HEK293 (cell line): ENCODE data around the gene ZNF536.

Experiments
- CTCF ChIA-PET: fragments of 350-600 bp; formaldehyde crosslinking; extraction: SDS; loops from one replicate; lab custom pipeline; 2021; ENCODE audit warnings: antibody characterized with exemption; lab: Yijun Ruan, JAX
- POLR2A ChIA-PET: fragments of 300-600 bp; formaldehyde crosslinking; extraction: SDS; loops from one replicate; lab custom pipeline; 2020; ENCODE audit warnings: antibody characterized with exemption, inconsistent platforms; lab: Yijun Ruan, JAX
- H3K27ac ChIP-seq: fragments of 200-500 bp; sonication (Bioruptor generic); 2 replicates; pipeline ENCODE4 v1.5.1; 2014; ENCODE audit warnings: low read depth, low read length, control low read depth, inconsistent platforms; ENCODE audit errors: extremely low read depth
- H3K36me3 ChIP-seq, 2 experiments: fragments of 200-500 bp in 1 of 2; sonication (Bioruptor generic) in 1 of 2; 1 replicate in 1 of 2; 2 replicates in 1 of 2; pipeline ENCODE4 v1.5.1; 2014 to 2017; ENCODE audit warnings: inconsistent platforms in 2 of 2, low read length in 2 of 2; ENCODE audit not compliant: control insufficient read depth in 2 of 2, insufficient read depth in 1 of 2
- H3K4me1 ChIP-seq: fragments of 200-500 bp; sonication (Bioruptor generic); 2 replicates; pipeline ENCODE4 v1.5.1; 2014; ENCODE audit warnings: mild to moderate bottlenecking, low read length, inconsistent platforms; ENCODE audit not compliant: control insufficient read depth, insufficient read depth
- H3K4me3 ChIP-seq: 2 replicates; pipeline ENCODE4 v1.5.1; 2011; ENCODE audit warnings: low read depth, mild to moderate bottlenecking, control low read depth, low read length, moderate library complexity
- H3K9me3 ChIP-seq: fragments of 200-500 bp; sonication (Bioruptor generic); 2 replicates; pipeline ENCODE4 v1.5.1; 2014; ENCODE audit warnings: low read depth, low read length, inconsistent platforms; ENCODE audit not compliant: control insufficient read depth, insufficient read depth
- GLIS1 ChIP-seq: fragments of 450-650 bp; formaldehyde crosslinking; IDR thresholded peaks from 2 replicates; pipeline ENCODE4 v1.5.1; 2016; ENCODE audit warnings: missing biosample characterization, missing genetic modification characterization
- HOXA7 ChIP-seq: sonication (generic); formaldehyde crosslinking; IDR thresholded peaks from 2 replicates; pipeline ENCODE4 v1.8.1; 2022; ENCODE audit warnings: missing genetic modification reagents, borderline replicate concordance
- KLF16 ChIP-seq: fragments of 450-650 bp; formaldehyde crosslinking; IDR thresholded peaks from 2 replicates; pipeline ENCODE4 v1.5.1; 2017; ENCODE audit warnings: missing biosample characterization, missing genetic modification characterization
- KLF9 ChIP-seq: fragments of 450-650 bp; formaldehyde crosslinking; IDR thresholded peaks from 2 replicates; pipeline ENCODE4 v1.5.1; 2016; ENCODE audit warnings: missing biosample characterization, missing genetic modification characterization, low read depth
- MZF1 ChIP-seq: fragments of 450-650 bp; formaldehyde crosslinking; IDR thresholded peaks from 2 replicates; pipeline ENCODE4 v1.5.1; 2017; ENCODE audit warnings: missing biosample characterization, missing genetic modification characterization, borderline replicate concordance
- OVOL3 ChIP-seq: fragments of 450-650 bp; formaldehyde crosslinking; IDR thresholded peaks from 2 replicates; pipeline ENCODE4 v1.5.1; 2016; ENCODE audit warnings: missing biosample characterization, missing genetic modification characterization
- PBX3 ChIP-seq: sonication (generic); formaldehyde crosslinking; IDR thresholded peaks from 2 replicates; pipeline ENCODE4 v1.8.1; 2022; ENCODE audit warnings: mild to moderate bottlenecking, moderate library complexity, missing genetic modification reagents
- RBAK ChIP-seq: fragments of 450-650 bp; formaldehyde crosslinking; IDR thresholded peaks from 2 replicates; pipeline ENCODE4 v1.5.1; 2016; ENCODE audit warnings: missing biosample characterization, missing genetic modification characterization
- SCRT1 ChIP-seq: fragments of 450-650 bp; formaldehyde crosslinking; IDR thresholded peaks from 2 replicates; pipeline ENCODE4 v1.5.1; 2016; ENCODE audit warnings: missing biosample characterization, missing genetic modification characterization, borderline replicate concordance
- SP2 ChIP-seq: fragments of 450-650 bp; formaldehyde crosslinking; IDR thresholded peaks from 2 replicates; pipeline ENCODE4 v1.5.1; 2016; ENCODE audit warnings: missing biosample characterization, missing genetic modification characterization
- ZFP3 ChIP-seq: fragments of 450-650 bp; formaldehyde crosslinking; IDR thresholded peaks from 2 replicates; pipeline ENCODE4 v1.5.1; 2016; ENCODE audit warnings: low read depth, missing biosample characterization, missing genetic modification characterization
- ZFP69B ChIP-seq: fragments of 450-650 bp; formaldehyde crosslinking; IDR thresholded peaks from 2 replicates; pipeline ENCODE4 v1.5.1; 2016; ENCODE audit warnings: missing biosample characterization, missing genetic modification characterization
- ZNF112 ChIP-seq: fragments of 450-650 bp; formaldehyde crosslinking; IDR thresholded peaks from 2 replicates; pipeline ENCODE4 v1.5.0; 2017; ENCODE audit warnings: missing biosample characterization, missing genetic modification characterization
- ZNF114 ChIP-seq: fragments of 450-650 bp; formaldehyde crosslinking; IDR thresholded peaks from 2 replicates; pipeline ENCODE4 v1.5.0; 2017; ENCODE audit warnings: missing biosample characterization, missing genetic modification characterization
- ZNF121 ChIP-seq: fragments of 450-650 bp; formaldehyde crosslinking; IDR thresholded peaks from 2 replicates; pipeline ENCODE4 v1.5.1; 2016; ENCODE audit warnings: missing biosample characterization, missing genetic modification characterization
- ZNF133 ChIP-seq: fragments of 450-650 bp; formaldehyde crosslinking; IDR thresholded peaks from 2 replicates; pipeline ENCODE4 v1.5.1; 2016; ENCODE audit warnings: missing biosample characterization, missing genetic modification characterization
- ZNF223 ChIP-seq: fragments of 450-650 bp; formaldehyde crosslinking; IDR thresholded peaks from 2 replicates; pipeline ENCODE4 v1.5.1; 2016; ENCODE audit warnings: missing biosample characterization, missing genetic modification characterization
- ZNF324 ChIP-seq: fragments of 450-650 bp; formaldehyde crosslinking; IDR thresholded peaks from 2 replicates; pipeline ENCODE4 v1.5.1; 2016; ENCODE audit warnings: missing biosample characterization, missing genetic modification characterization
- ZNF335 ChIP-seq: fragments of 450-650 bp; formaldehyde crosslinking; conservative IDR thresholded peaks from 2 replicates; pipeline ENCODE4 v1.5.1; 2016; ENCODE audit warnings: missing biosample characterization, missing genetic modification characterization
- ZNF423 ChIP-seq: fragments of 450-650 bp; formaldehyde crosslinking; IDR thresholded peaks from 2 replicates; pipeline ENCODE4 v1.5.1; 2016; ENCODE audit warnings: missing biosample characterization, missing genetic modification characterization
- ZNF48 ChIP-seq: fragments of 450-650 bp; formaldehyde crosslinking; IDR thresholded peaks from 2 replicates; pipeline ENCODE4 v1.5.1; 2016; ENCODE audit warnings: missing biosample characterization, missing genetic modification characterization
- ZNF488 ChIP-seq: fragments of 450-650 bp; formaldehyde crosslinking; IDR thresholded peaks from 2 replicates; pipeline ENCODE4 v1.5.1; 2016; ENCODE audit warnings: missing biosample characterization, missing genetic modification characterization
- ZNF548 ChIP-seq: fragments of 450-650 bp; formaldehyde crosslinking; IDR thresholded peaks from 2 replicates; pipeline ENCODE4 v1.5.1; 2016; ENCODE audit warnings: missing biosample characterization, missing genetic modification characterization
- ZNF621 ChIP-seq: fragments of 450-650 bp; formaldehyde crosslinking; IDR thresholded peaks from 2 replicates; pipeline ENCODE4 v1.5.1; 2017; ENCODE audit warnings: missing biosample characterization, missing genetic modification characterization
- ZNF660 ChIP-seq: fragments of 450-650 bp; IDR thresholded peaks from 2 replicates; pipeline ENCODE4 v1.5.1; 2018; ENCODE audit warnings: missing biosample characterization, mild to moderate bottlenecking, missing genetic modification characterization
- ZNF785 ChIP-seq: fragments of 450-650 bp; formaldehyde crosslinking; IDR thresholded peaks from 2 replicates; pipeline ENCODE4 v1.5.1; 2016; ENCODE audit warnings: missing biosample characterization, missing genetic modification characterization
- ZNF837 ChIP-seq: fragments of 450-650 bp; formaldehyde crosslinking; IDR thresholded peaks from 2 replicates; pipeline ENCODE4 v1.5.1; 2016; ENCODE audit warnings: missing biosample characterization, missing genetic modification characterization
- TF ChIP-seq, protein P1 (sequence below): fragments of 450-650 bp; formaldehyde crosslinking; IDR thresholded peaks from 2 replicates; pipeline ENCODE4 v1.5.1; 2016; ENCODE audit warnings: missing biosample characterization, missing genetic modification characterization

ZNF536 gene

DNA sequence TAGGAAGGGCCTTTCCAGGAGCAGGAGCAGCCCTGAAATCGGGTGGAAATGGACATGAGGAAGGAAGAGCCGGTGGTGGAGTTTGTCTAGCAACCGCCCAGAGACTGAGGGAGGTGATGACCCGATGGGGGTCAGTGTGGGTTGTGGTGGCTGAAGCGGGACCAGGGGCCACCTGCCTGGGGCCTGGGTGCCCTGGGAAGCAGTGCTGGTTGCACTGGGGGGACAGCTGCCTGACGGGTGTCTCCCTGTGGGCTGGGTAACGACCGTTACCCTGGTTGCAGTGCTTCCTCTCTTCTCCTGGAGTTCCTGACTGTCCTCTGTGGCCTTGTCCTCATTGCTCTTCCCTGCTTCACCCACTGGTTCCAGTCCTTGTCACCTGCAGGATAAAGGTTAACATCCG, 13.0 kb downstream of the ZNF536 start (continued):
- TF ChIP-seq SCRT1 (tag by site-specific recombination) = no peak

DNA sequence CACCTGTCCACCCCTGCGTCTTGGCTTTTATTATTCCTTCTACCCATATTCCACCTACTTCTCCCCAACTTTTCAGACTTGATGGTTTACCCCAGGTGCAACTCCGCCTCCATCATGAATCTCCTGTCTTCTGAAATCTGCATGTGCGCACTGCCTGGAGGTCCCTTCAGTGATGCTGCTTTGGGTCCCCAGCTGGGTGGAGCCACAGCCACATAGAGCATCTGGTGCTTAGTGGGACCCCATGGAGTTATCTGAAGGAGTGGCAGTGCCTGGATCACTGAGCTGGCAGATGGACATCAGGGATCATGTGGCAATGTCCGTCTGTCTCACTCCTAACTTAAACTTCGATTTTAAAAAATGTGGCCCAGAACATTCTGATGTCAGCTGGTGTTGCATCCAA, 13.5 kb downstream of the ZNF536 start:
- H3K4me3 ChIP-seq = no peak overlapping the region
- H3K36me3 ChIP-seq = no peaks in the 10 kb centered on the region
- no peaks in the 10 kb centered on the region for H3K9me3 ChIP-seq
- no peak overlapping the region for H3K27ac ChIP-seq
- CTCF ChIA-PET = no interaction called here
- POLR2A ChIA-PET = no interaction called here
- no peak for TF ChIP-seq ZNF660 (tag by site-specific recombination)
- no peak for TF ChIP-seq ZNF423 (tag by site-specific recombination)
- TF ChIP-seq, protein P1, sequence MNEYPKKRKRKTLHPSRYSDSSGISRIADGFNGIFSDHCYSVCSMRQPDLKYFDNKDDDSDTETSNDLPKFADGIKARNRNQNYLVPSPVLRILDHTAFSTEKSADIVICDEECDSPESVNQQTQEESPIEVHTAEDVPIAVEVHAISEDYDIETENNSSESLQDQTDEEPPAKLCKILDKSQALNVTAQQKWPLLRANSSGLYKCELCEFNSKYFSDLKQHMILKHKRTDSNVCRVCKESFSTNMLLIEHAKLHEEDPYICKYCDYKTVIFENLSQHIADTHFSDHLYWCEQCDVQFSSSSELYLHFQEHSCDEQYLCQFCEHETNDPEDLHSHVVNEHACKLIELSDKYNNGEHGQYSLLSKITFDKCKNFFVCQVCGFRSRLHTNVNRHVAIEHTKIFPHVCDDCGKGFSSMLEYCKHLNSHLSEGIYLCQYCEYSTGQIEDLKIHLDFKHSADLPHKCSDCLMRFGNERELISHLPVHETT = no peak
- TF ChIP-seq ZNF335 (tag by site-specific recombination) = no peak
- TF ChIP-seq ZNF114 (tag by site-specific recombination) = no peak
- no peak for TF ChIP-seq ZNF785 (tag by site-specific recombination)
- no peak for TF ChIP-seq ZNF548 (tag by site-specific recombination)
- no peak for TF ChIP-seq GLIS1 (tag by site-specific recombination)
- no peak for TF ChIP-seq OVOL3
- TF ChIP-seq ZNF837 = no peak
- no peak for TF ChIP-seq KLF9 (tag by site-specific recombination)
- TF ChIP-seq ZNF48 (tag by site-specific recombination) = no peak
- TF ChIP-seq ZNF133 = no peak
- TF ChIP-seq ZFP3 (tag by site-specific recombination) = no peak
- no peak for TF ChIP-seq RBAK (tag by site-specific recombination)
- no peak for TF ChIP-seq ZNF223 (tag by site-specific recombination)
- TF ChIP-seq ZFP69B (tag by site-specific recombination) = no peak
- no peak for TF ChIP-seq ZNF121 (tag by site-specific recombination)
- no peak for TF ChIP-seq KLF16 (tag by site-specific recombination)
- no peak for TF ChIP-seq SP2
- TF ChIP-seq, all 188 proteins: peak for 0
- H3K4me1 ChIP-seq = no peaks in the 10 kb centered on the region

DNA sequence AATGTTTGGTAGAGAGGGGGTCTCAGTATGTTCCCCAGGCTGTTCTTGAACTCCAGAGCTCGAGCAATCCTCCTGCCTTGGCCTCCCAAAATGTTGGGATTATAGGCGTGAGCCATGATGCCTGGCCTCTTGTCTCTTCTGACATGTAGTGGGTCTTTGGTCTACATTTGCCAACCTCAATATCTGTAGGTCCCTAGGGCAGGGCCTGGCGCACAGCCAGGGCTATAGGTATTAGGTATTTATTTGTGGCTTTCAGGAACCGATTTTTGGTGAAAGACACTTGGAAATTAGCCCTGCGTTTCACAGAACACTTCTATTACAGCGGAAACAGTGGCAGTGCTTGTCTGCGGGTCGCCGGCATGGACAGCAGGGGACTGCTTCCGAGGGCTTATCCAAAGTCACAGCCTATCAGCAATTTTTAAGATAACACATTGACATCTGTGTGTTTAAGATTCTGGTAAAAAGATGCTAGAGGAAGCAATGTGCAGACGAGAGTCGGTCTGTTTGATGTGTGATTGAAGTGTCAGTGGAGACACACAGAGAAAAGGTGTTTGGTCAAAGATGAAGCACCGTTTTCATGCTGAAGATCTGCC, 14.5 kb downstream of the ZNF536 start:
- POLR2A ChIA-PET = no interaction called here
- CTCF ChIA-PET = interaction anchor here (0.6 kb wide), 1 partner anchor 326 kb away, joined by 3 read pairs; no protein-coding TSS in a partner anchor
- no peaks in the 10 kb centered on the region for H3K9me3 ChIP-seq
- no peak overlapping the region for H3K4me3 ChIP-seq
- H3K36me3 ChIP-seq = no peaks in the 10 kb centered on the region
- peaks cover 3% of the 10 kb centered on the region for H3K4me1 ChIP-seq
- H3K27ac ChIP-seq = no peak overlapping the region
- TF ChIP-seq ZNF548 (tag by site-specific recombination) = no peak
- TF ChIP-seq PBX3 (CRISPR knock-in tag) = no peak
- no peak for TF ChIP-seq ZNF112 (tag by site-specific recombination)
- no peak for TF ChIP-seq HOXA7 (CRISPR knock-in tag)
- no peak for TF ChIP-seq ZNF223 (tag by site-specific recombination)
- no peak for TF ChIP-seq ZNF621 (tag by site-specific recombination)
- TF ChIP-seq MZF1 (tag by site-specific recombination) = no peak
- no peak for TF ChIP-seq ZNF324 (tag by site-specific recombination)
- TF ChIP-seq ZNF488 (tag by site-specific recombination) = no peak
- TF ChIP-seq OVOL3 = no peak
